OCI-LY7 (cell line): Measurements from ENCODE around the gene PUM1. TPM values are rescaled to one million over a fixed set of nuclear protein-coding genes. Genes with fewer than 3 reads are reported as not detected.

Source experiments
- BruUV-seq: library from RNA; stranded (reverse); fragments of 400-500 nt; replicated peaks from 2 replicates; lab custom pipeline; 2021; lab: Mats Ljungman, UMichigan
- CTCF ChIA-PET: fragments of 300-600 bp; sonication (Branson Sonifier 250); formaldehyde crosslinking; loops from one replicate; lab custom pipeline; 2022; ENCODE audit warnings: antibody characterized with exemption; ENCODE audit not compliant: unreplicated experiment; lab: Charles Lee
- POLR2A ChIA-PET: fragments of 300-600 bp; sonication (Branson Sonifier 250); formaldehyde crosslinking; loops from one replicate; lab custom pipeline; 2022; ENCODE audit warnings: antibody characterized with exemption; lab: Charles Lee
- DNase-seq: peaks from one replicate; pipeline ENCODE4 v3.0.0-alpha.2; 2015; ENCODE audit warnings: low spot score
- H2AFZ ChIP-seq: fragments of 200-600 bp; sonication (generic), shearing (Covaris generic); 2 replicates; pipeline ENCODE4 v1.6.1; 2014; ENCODE audit warnings: mild to moderate bottlenecking, antibody characterized with exemption, low read length, moderate library complexity
- H3K27ac ChIP-seq: fragments of 200-600 bp; sonication (generic); 2 replicates; pipeline ENCODE4 v1.5.1; 2014; ENCODE audit warnings: mixed run types, low read depth, mild to moderate bottlenecking, moderate library complexity, low read length, inconsistent platforms; ENCODE audit not compliant: poor library complexity, severe bottlenecking
- H3K36me3 ChIP-seq: fragments of 200-600 bp; sonication (generic); 2 replicates; pipeline ENCODE4 v1.6.1; 2014; ENCODE audit warnings: mild to moderate bottlenecking, antibody characterized with exemption, low read length, moderate library complexity, mixed read lengths; ENCODE audit not compliant: insufficient read depth
- H3K4me1 ChIP-seq: fragments of 200-600 bp; sonication (generic); 2 replicates; pipeline ENCODE4 v1.5.1; 2014; ENCODE audit warnings: mild to moderate bottlenecking, low read length; ENCODE audit not compliant: insufficient read depth, poor library complexity, severe bottlenecking
- H3K4me2 ChIP-seq: fragments of 200-600 bp; sonication (generic); 2 replicates; pipeline ENCODE4 v1.6.1; 2014; ENCODE audit warnings: mild to moderate bottlenecking, low read length
- H3K4me3 ChIP-seq: fragments of 200-600 bp; sonication (generic); 2 replicates; pipeline ENCODE4 v1.5.1; 2014; ENCODE audit warnings: mild to moderate bottlenecking, low read depth, low read length; ENCODE audit not compliant: poor library complexity, severe bottlenecking
- H3K79me2 ChIP-seq: fragments of 200-600 bp; sonication (generic); 2 replicates; pipeline ENCODE4 v1.6.1; 2016; ENCODE audit warnings: low read depth, mild to moderate bottlenecking, low read length, moderate library complexity, mixed read lengths; ENCODE audit not compliant: insufficient read depth
- H3K9me2 ChIP-seq: fragments of 200-600 bp; sonication (generic); 2 replicates; pipeline ENCODE4 v1.6.1; 2016; ENCODE audit warnings: mild to moderate bottlenecking, low read length, mixed read lengths; ENCODE audit not compliant: insufficient read depth
- H3K9me3 ChIP-seq: fragments of 200-600 bp; sonication (generic); 2 replicates; pipeline ENCODE4 v1.6.1; 2014; ENCODE audit warnings: mild to moderate bottlenecking, mixed run types, low read length, mixed read lengths
- H4K20me1 ChIP-seq: fragments of 200-600 bp; sonication (generic); 2 replicates; pipeline ENCODE4 v1.6.1; 2014; ENCODE audit warnings: mild to moderate bottlenecking, antibody characterized with exemption, low read length, moderate library complexity, mixed read lengths; ENCODE audit not compliant: insufficient read depth
- CTCF ChIP-seq: fragments of 200-600 bp; sonication (generic); conservative IDR thresholded peaks from 2 replicates; pipeline ENCODE4 v1.5.1; 2014; ENCODE audit warnings: mild to moderate bottlenecking, antibody characterized with exemption, low read length, moderate library complexity, mixed read lengths
- EZH2phosphoT487 ChIP-seq: fragments of 200-600 bp; sonication (generic); IDR thresholded peaks from 2 replicates; pipeline ENCODE4 v1.6.1; 2018; ENCODE audit warnings: low read depth, borderline replicate concordance, mild to moderate bottlenecking, mixed run types, antibody characterized with exemption, low read length, moderate library complexity, mixed read lengths
- intact Hi-C: fragments of 100-400 bp; cut with micrococcal nuclease; formaldehyde crosslinking; loops from one replicate; pipeline ENCODE4 v1.10.0; 2022; ENCODE audit not compliant: unreplicated experiment
- total RNA-seq, 2 experiments: library from RNA; depleted of rRNA in 1 of 2; stranded (reverse); fragments of >200 nt in 1 of 2; shearing (Covaris generic) in 1 of 2; gene quantifications; 2 replicates each; pipeline ENCODE4 v1.2.3, GENCODE V29; 2014 to 2022

The PUM1 gene
- total RNA-seq, 2 experiments from 2014 or later = 52.0 to 97.5 TPM

- POLR2A ChIA-PET = interaction anchor here (0.9 kb wide), 1 partner anchor 14 kb away, joined by 3 read pairs; no protein-coding TSS in a partner anchor
- Histone ChIP-seq H3K79me2 (no peaks in the 10 kb centered on the region), H3K4me1 (peaks cover 5% of the 10 kb centered on the region), H3K36me3 (no peaks in the 10 kb centered on the region), H2AFZ (no peak overlapping the region), H3K9me2 (no peaks in the 10 kb centered on the region), H3K27ac (no peak overlapping the region), H3K9me3 (no peaks in the 10 kb centered on the region), H3K4me3 (no peak overlapping the region), H3K4me2 (no peak overlapping the region), H4K20me1 (no peaks in the 10 kb centered on the region)
- no TSS peak for BruUV-seq
- intact Hi-C loops = no loop called here
- no peak for TF ChIP-seq CTCF
- no peak for TF ChIP-seq EZH2phosphoT487
- CTCF ChIA-PET = interaction anchor here (1.4 kb wide), 1 partner anchor 14 kb away, joined by 3 read pairs; no protein-coding TSS in a partner anchor
- DNase-seq = no peak
These were observed 159.4 kb downstream of the PUM1 start for GRCh38 chr1:30905916-30906620.

DNA sequence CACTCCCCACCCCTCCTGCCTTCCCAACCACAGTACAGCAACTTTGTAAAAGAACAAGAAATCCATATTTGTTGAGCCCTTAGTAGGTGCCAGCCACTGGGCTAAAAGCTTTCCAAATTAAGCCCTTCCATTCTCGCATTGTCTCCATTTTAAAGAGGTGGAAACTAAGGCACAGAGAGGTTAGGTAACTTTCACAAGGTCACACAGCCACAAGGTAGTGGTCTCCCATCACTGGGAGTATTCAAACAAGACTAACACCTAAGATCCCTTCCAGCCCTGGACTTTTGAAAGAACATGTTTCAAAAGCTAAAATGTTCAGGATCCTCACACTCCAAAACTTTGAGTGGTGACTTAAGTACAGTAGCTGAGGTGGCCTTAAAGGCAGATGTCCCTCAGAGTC is 160.1 kb downstream of the PUM1 start:
- ChIA-PET POLR2A (no interaction called here), CTCF (interaction anchor here (0.8 to 1.4 kb wide), 2 partner anchors 14 to 19 kb away, joined by 3 read pairs; no protein-coding TSS in a partner anchor)
- H3K79me2 ChIP-seq = no peaks in the 10 kb centered on the region
- peaks cover 5% of the 10 kb centered on the region for H3K4me1 ChIP-seq
- H3K4me3 ChIP-seq = no peak overlapping the region
- no peaks in the 10 kb centered on the region for H4K20me1 ChIP-seq
- no peaks in the 10 kb centered on the region for H3K36me3 ChIP-seq
- no peak for DNase-seq
- no peak overlapping the region for H2AFZ ChIP-seq
- H3K9me3 ChIP-seq = no peaks in the 10 kb centered on the region
- intact Hi-C loops = no loop called here
- no TSS peak for BruUV-seq
- H3K9me2 ChIP-seq = no peaks in the 10 kb centered on the region
- no peak overlapping the region for H3K4me2 ChIP-seq
- TF ChIP-seq EZH2phosphoT487 = no peak
- no peak for TF ChIP-seq CTCF
- no peak overlapping the region for H3K27ac ChIP-seq

DNA sequence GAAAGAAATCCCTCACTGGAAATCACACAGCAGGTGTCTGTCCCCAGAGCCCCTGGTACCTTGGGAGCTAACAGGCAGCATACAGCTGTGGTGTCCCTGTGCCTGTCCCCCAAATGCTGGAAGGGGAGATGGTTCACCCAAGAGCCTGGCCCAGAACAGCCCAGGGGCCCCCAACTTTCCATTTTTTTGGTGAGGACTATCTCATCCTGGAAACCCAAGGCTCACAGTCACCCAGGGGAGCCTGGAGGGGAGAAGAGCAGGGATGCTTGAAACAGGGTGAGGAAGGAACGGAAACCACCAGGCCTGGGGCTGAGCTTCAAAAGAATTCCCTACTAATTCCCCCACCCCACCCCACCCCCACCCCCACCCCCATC is 160.6 kb downstream of the PUM1 start:
- no peaks in the 10 kb centered on the region for H3K9me3 ChIP-seq
- no peaks in the 10 kb centered on the region for H4K20me1 ChIP-seq
- H3K4me2 ChIP-seq = no peak overlapping the region
- H3K27ac ChIP-seq = no peak overlapping the region
- DNase-seq = no peak
- no peak overlapping the region for H2AFZ ChIP-seq
- no peaks in the 10 kb centered on the region for H3K9me2 ChIP-seq
- no peaks in the 10 kb centered on the region for H3K79me2 ChIP-seq
- intact Hi-C loops = no loop called here
- no peak for TF ChIP-seq CTCF
- no peak for TF ChIP-seq EZH2phosphoT487
- H3K36me3 ChIP-seq = no peaks in the 10 kb centered on the region
- peaks cover 4% of the 10 kb centered on the region for H3K4me1 ChIP-seq
- CTCF ChIA-PET = interaction anchor here (0.8 to 1.4 kb wide), 2 partner anchors 13 to 18 kb away, joined by 3 read pairs; no protein-coding TSS in a partner anchor
- H3K4me3 ChIP-seq = no peak overlapping the region
- POLR2A ChIA-PET = no interaction called here
- no TSS peak for BruUV-seq
